ENCODE data around the gene DAAM1.

Gene DAAM1

DNA sequence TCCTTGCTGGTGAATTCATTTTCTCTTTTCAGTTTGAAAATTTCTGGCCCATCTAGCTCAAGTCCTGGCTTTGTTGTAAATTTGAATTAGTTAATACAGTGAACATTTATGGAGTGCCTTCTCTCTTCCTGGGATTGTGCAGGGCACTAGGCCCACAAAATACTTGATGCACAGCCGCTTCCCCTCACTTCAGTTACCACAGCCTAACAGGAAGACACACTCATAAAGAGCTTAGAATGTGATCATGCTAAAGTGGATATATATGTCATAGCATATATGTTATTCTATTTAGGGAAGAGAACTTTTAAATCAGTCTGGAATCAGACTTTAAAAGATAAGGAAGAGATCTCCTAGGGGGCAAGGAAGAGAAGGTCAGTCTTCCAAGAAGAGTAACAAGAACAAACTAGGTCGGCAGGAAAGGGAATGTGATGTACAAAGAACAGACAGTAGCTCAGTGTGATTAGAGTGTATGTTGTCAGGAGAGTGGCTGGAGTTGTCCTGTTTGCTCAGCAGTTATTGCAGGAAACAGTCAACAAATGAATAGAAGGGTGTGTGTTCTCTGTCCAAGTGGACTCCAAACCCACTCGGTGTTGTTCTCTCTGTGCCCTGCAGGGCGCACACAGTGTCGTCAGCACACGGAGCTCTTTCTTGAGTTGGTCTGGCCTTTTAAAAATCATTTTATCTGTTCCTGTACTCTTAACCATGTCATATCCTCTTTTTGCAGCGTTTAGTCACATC lies 74.4 kb downstream of the DAAM1 start:
- Histone ChIP-seq H3K9ac (no peak overlapping the region), H3K4me2 (no peak overlapping the region), H3K4me3 (no peak overlapping the region), H3K27me3 (no peaks in the 10 kb centered on the region), H3K9me3 (replicated peaks in 1 of 11) (peaks cover 0 to 1% (median 0%) of the 10 kb centered on the region in 11 experiments; a peak in 1 of 22 replicates), H3K36me3 (peaks cover 0 to 38% (median 25%) of the 10 kb centered on the region in 11 experiments; a peak in 15 of 22 replicates), H3K4me1 (peaks cover 0 to 5% (median 5%) of the 10 kb centered on the region in 10 experiments; a peak in 8 of 20 replicates), H4K20me1 (no peaks in the 10 kb centered on the region; a peak in 1 of 22 replicates), H3K27ac (no peak overlapping the region)
- TF ChIP-seq Cebpa-rat (IDR thresholded peaks at IDR 0.05), result no peak

DNA sequence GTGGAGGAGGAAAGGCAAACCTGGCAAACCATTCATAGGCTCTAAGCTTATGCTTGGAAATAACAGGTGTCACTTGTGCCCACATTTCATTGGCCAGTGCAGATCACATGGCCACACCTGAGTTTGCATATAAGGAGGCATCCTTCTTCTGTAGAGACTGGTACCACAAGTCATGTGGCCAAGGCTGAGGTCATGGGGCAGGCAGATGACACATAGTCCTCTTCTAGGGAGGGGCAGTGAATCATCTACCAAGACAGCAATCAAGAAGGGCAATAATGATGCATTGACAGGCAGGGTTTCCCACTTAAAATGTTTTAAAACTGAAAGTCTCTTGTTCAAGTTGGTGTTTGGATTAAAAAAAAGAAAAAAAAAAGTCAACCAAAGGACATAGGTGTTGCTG lies 77.3 kb downstream of the DAAM1 start:
- Histone ChIP-seq H3K4me1 (peaks cover 0 to 13% (median 3%) of the 10 kb centered on the region in 10 experiments; a peak in 9 of 20 replicates), H3K4me2 (no peak overlapping the region), H3K4me3 (no peak overlapping the region), H3K9ac (no peak overlapping the region), H3K9me3 (replicated peaks in 1 of 11) (peaks cover 0 to 3% (median 0%) of the 10 kb centered on the region in 11 experiments; a peak in 1 of 22 replicates), H3K27ac (no peak overlapping the region), H4K20me1 (no peaks in the 10 kb centered on the region; a peak in 1 of 22 replicates), H3K27me3 (no peaks in the 10 kb centered on the region; a peak in 1 of 22 replicates), H3K36me3 (peaks cover 0 to 51% (median 32%) of the 10 kb centered on the region in 11 experiments; a peak in 16 of 22 replicates)
- no peak for TF ChIP-seq Cebpa-rat (IDR thresholded peaks at IDR 0.05)

DNA sequence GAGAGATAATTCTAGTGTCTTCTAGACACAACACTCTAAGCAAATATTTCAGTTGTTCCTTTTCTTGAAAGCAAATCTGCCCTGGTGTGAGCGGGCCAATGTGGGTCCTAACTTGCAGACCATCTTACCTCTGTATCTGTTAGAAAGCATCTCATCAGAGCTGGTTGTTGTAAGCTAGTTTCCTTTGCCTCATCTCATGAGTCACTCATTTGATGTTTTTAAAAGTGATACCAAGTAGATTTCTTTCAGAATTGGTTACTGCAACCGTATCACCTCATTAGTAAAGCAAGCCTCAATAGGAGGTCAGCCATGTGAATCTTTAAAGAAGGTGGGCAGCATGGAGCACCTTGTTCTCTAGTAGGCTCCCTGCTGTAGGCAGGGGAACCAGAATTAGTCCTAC lies 78.6 kb downstream of the DAAM1 start:
- H3K27ac ChIP-seq, result no peak overlapping the region
- H3K9ac ChIP-seq, result no peak overlapping the region
- peaks cover 0 to 51% (median 32%) of the 10 kb centered on the region in 11 experiments; a peak in 16 of 22 replicates for H3K36me3 ChIP-seq
- H3K9me3 ChIP-seq (replicated peaks in 1 of 11), result peaks cover 0 to 3% (median 0%) of the 10 kb centered on the region in 11 experiments; a peak in 1 of 22 replicates
- H3K4me3 ChIP-seq, result no peak overlapping the region
- no peak for TF ChIP-seq Cebpa-rat (IDR thresholded peaks at IDR 0.05)
- H3K4me2 ChIP-seq, result no peak overlapping the region
- peaks cover 0 to 13% (median 3%) of the 10 kb centered on the region in 10 experiments; a peak in 9 of 20 replicates for H3K4me1 ChIP-seq
- no peaks in the 10 kb centered on the region; a peak in 1 of 22 replicates for H4K20me1 ChIP-seq
- no peaks in the 10 kb centered on the region; a peak in 1 of 22 replicates for H3K27me3 ChIP-seq

DNA sequence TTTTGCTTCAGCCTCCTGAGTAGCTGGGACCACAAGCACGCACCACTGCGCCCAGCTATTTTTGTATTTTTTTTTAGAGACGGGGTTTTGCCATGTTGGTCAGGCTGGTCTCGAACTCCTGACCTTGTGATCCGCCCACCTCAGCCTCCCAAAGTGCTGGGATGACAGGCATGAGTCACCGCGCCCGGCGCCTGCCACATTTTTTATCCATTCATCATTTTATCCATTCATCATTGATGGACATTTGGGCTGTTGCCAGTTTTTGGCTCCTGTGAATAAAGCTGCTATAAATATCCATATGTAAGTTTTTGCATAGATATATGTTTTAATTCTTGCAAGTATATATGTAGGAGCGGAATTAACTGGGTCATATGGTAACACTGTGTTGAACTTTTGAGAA lies 79.5 kb downstream of the DAAM1 start:
- H4K20me1 ChIP-seq, result no peaks in the 10 kb centered on the region; a peak in 1 of 22 replicates
- H3K27me3 ChIP-seq, result peaks cover 0 to 5% (median 0%) of the 10 kb centered on the region in 11 experiments; a peak in 2 of 22 replicates
- peaks cover 0 to 13% (median 3%) of the 10 kb centered on the region in 10 experiments; a peak in 9 of 20 replicates for H3K4me1 ChIP-seq
- H3K36me3 ChIP-seq, result peaks cover 0 to 51% (median 32%) of the 10 kb centered on the region in 11 experiments; a peak in 16 of 22 replicates
- H3K9ac ChIP-seq, result no peak overlapping the region
- TF ChIP-seq Cebpa-rat (IDR thresholded peaks at IDR 0.05), result no peak
- H3K27ac ChIP-seq, result no peak overlapping the region
- H3K9me3 ChIP-seq (replicated peaks in 1 of 11), result peaks cover 0 to 3% (median 0%) of the 10 kb centered on the region in 11 experiments; a peak in 1 of 22 replicates
- H3K4me2 ChIP-seq, result no peak overlapping the region
- H3K4me3 ChIP-seq, result no peak overlapping the region

DNA sequence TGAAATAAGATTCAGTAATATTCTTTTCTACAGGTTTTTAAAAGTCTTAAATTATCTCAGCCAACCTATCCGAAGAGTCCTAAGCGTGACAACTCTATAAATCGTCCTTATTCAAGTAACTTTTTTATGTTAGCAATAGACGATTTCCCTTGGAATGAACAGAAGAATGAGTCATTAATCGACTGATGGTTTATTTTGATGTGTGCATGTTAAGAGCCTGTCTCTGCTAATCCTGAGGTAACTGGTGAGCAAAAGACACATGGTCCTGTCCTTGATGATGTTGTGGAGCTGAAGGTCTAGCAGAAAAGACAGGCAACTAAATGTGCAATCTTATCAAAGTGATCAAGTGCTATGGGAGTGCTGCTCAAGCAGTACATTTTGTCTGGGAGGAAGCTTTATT lies 80.4 kb downstream of the DAAM1 start:
- peaks cover 0 to 7% (median 0%) of the 10 kb centered on the region in 11 experiments; a peak in 2 of 22 replicates for H3K27me3 ChIP-seq
- no peak overlapping the region for H3K4me3 ChIP-seq
- no peak overlapping the region for H3K9ac ChIP-seq
- no peak for TF ChIP-seq Cebpa-rat (IDR thresholded peaks at IDR 0.05)
- H3K27ac ChIP-seq, result no peak overlapping the region
- H3K4me1 ChIP-seq, result peaks cover 0 to 18% (median 6%) of the 10 kb centered on the region in 10 experiments; a peak in 10 of 20 replicates
- H3K9me3 ChIP-seq (replicated peaks in 1 of 11), result peaks cover 0 to 3% (median 0%) of the 10 kb centered on the region in 11 experiments; a peak in 1 of 22 replicates
- H4K20me1 ChIP-seq, result no peaks in the 10 kb centered on the region
- H3K36me3 ChIP-seq, result peaks cover 0 to 43% (median 24%) of the 10 kb centered on the region in 11 experiments; a peak in 16 of 22 replicates
- no peak overlapping the region for H3K4me2 ChIP-seq

DNA sequence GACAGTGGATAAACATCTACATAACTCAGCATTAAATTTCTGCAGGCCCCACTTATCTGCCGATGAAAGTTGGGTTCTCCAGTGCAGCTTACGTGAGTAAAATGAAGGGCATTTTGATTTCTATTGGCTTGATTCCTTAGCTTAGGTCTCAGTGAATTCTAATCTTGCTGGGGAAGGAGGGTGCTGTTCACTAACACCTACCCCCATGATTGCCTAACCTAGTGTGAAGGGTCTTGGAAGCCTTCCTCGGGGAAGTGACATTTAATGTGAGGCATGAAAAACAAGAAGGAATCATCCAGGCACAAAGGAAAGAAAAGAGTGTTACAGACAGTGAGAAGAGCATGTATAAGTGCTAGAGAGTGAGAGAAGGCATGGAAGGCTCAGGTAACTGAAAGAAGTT lies 81.0 kb downstream of the DAAM1 start:
- peaks cover 0 to 37% (median 24%) of the 10 kb centered on the region in 11 experiments; a peak in 16 of 22 replicates for H3K36me3 ChIP-seq
- TF ChIP-seq Cebpa-rat (IDR thresholded peaks at IDR 0.05), result no peak

DNA sequence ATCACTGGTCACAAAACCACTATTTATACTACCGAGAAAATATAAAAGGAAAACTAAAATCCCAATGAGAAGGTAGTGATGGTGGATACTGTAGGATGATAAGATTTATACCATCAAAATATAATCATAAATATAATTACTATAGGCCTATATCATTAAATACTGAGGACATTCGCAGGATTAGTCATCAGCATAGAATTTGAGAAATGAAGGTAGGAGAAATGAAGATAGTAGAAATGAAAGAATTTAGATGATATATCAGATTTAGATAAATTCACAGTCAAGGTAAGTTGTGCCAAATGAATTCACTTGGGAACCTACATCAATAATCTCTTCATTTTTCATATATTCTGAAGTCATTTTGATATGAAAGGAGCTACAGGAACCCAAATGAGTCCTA lies 82.8 kb downstream of the DAAM1 start:
- TF ChIP-seq Cebpa-rat (IDR thresholded peaks at IDR 0.05), result no peak
- H3K4me2 ChIP-seq, result no peak overlapping the region
- no peak overlapping the region for H3K27ac ChIP-seq

More for the DNA sequence above, 81.0 kb downstream of the DAAM1 start:
- Histone ChIP-seq H3K27ac (no peak overlapping the region), H3K27me3 (peaks cover 0 to 9% (median 0%) of the 10 kb centered on the region in 11 experiments; a peak in 3 of 22 replicates), H3K4me1 (peaks cover 2 to 24% (median 11%) of the 10 kb centered on the region in 10 experiments), H3K4me3 (no peak overlapping the region), H4K20me1 (no peaks in the 10 kb centered on the region), H3K4me2 (peak overlapping the region in 1 of 11 experiments; percentile 36; a peak in 1 of 22 replicates), H3K9ac (no peak overlapping the region), H3K9me3 (replicated peaks in 1 of 11) (peaks cover 0 to 3% (median 0%) of the 10 kb centered on the region in 11 experiments; a peak in 1 of 22 replicates)

DNA sequence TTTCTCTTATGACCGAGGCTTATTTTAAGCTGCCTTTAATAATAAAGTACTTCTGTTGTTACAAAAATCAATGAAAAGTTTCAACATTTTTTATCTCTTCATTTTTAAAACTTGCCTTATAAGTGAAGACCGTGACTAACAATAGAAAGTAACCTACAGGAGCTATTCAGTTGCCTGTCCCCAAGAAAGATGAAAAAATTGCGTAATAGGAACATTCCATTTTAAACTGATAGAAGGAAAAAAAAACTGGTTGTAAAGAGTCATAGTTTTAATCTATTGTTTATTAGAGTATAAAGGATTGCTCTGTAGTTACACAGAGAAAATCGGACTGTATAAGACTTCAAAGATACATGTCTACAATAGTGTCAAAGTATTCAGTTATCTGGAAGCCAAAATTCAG lies 83.3 kb downstream of the DAAM1 start:
- H3K4me3 ChIP-seq, result no peak overlapping the region
- H4K20me1 ChIP-seq, result no peaks in the 10 kb centered on the region
- no peak overlapping the region for H3K9ac ChIP-seq
- peaks cover 19 to 45% (median 31%) of the 10 kb centered on the region in 10 experiments for H3K4me1 ChIP-seq
- TF ChIP-seq Cebpa-rat (IDR thresholded peaks at IDR 0.05), result peak in 2 of 11 experiments; percentile 56 to 78; a peak in 3 of 22 replicates
- H3K9me3 ChIP-seq (replicated peaks in 1 of 11), result peaks cover 0 to 3% (median 0%) of the 10 kb centered on the region in 11 experiments; a peak in 1 of 22 replicates
- H3K36me3 ChIP-seq, result peaks cover 0 to 21% (median 9%) of the 10 kb centered on the region in 11 experiments; a peak in 7 of 22 replicates
- peaks cover 0 to 10% (median 0%) of the 10 kb centered on the region in 11 experiments; a peak in 3 of 22 replicates for H3K27me3 ChIP-seq
- no peak overlapping the region for H3K4me2 ChIP-seq
- no peak overlapping the region for H3K27ac ChIP-seq

More for the DNA sequence above, 82.8 kb downstream of the DAAM1 start:
- Histone ChIP-seq H3K4me1 (peaks cover 18 to 42% (median 29%) of the 10 kb centered on the region in 10 experiments), H3K36me3 (peaks cover 0 to 22% (median 11%) of the 10 kb centered on the region in 11 experiments; a peak in 9 of 22 replicates), H3K9ac (no peak overlapping the region), H3K4me3 (no peak overlapping the region), H3K27me3 (peaks cover 0 to 10% (median 0%) of the 10 kb centered on the region in 11 experiments; a peak in 3 of 22 replicates), H4K20me1 (no peaks in the 10 kb centered on the region), H3K9me3 (replicated peaks in 1 of 11) (peaks cover 0 to 3% (median 0%) of the 10 kb centered on the region in 11 experiments; a peak in 1 of 22 replicates)

DNA sequence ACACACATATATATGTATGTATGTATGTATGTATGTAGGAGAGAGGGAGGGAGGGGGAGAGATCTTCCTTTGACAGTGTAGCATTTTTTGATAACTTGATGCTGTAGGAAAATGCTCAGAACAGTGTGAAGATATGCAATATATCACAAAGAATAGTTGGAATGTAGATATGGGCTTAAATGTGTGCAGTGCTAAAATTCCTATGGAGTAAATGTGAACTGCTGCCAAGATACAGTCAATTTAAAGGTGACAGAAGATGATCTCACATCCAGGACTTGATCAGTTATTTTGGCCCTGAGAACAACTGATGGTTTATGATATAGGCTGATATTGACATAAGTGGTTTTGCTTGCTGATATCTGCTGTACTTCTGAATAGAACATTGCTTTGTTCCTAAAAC lies 84.2 kb downstream of the DAAM1 start:
- H4K20me1 ChIP-seq, result no peaks in the 10 kb centered on the region
- peaks cover 0 to 3% (median 0%) of the 10 kb centered on the region in 11 experiments; a peak in 1 of 22 replicates for H3K9me3 ChIP-seq (replicated peaks in 1 of 11)
- no peak overlapping the region for H3K27ac ChIP-seq
- H3K36me3 ChIP-seq, result peaks cover 0 to 17% (median 7%) of the 10 kb centered on the region in 11 experiments; a peak in 7 of 22 replicates
- peaks cover 19 to 45% (median 31%) of the 10 kb centered on the region in 10 experiments for H3K4me1 ChIP-seq
- no peak overlapping the region for H3K4me2 ChIP-seq
- H3K27me3 ChIP-seq, result peaks cover 0 to 10% (median 0%) of the 10 kb centered on the region in 11 experiments; a peak in 3 of 22 replicates
- TF ChIP-seq Cebpa-rat (IDR thresholded peaks at IDR 0.05), result no peak
- H3K9ac ChIP-seq, result no peak overlapping the region
- no peak overlapping the region for H3K4me3 ChIP-seq
